ENCODE measurements around the gene MROH8.

DNA sequence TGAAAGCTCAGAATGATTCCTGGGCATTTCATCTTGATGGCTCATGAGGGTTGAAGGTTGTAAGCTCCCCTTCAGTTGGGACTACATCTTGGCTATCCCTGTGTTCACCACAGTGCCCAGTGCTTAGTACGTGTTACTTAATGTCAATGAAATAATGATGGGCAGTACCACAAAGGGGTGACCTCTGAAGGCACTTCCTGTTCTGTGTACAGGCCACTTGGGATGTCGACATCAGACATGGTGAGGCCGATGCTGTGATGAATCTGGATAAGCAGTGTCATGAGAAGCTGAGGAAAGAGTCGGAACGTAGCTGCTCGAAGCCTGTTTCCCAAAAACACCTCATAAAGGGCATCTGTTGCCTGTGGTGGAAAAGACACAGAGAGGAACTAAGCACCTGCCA lies 55.9 kb downstream of the MROH8 start:
- TF ChIP-seq, protein P1, sequence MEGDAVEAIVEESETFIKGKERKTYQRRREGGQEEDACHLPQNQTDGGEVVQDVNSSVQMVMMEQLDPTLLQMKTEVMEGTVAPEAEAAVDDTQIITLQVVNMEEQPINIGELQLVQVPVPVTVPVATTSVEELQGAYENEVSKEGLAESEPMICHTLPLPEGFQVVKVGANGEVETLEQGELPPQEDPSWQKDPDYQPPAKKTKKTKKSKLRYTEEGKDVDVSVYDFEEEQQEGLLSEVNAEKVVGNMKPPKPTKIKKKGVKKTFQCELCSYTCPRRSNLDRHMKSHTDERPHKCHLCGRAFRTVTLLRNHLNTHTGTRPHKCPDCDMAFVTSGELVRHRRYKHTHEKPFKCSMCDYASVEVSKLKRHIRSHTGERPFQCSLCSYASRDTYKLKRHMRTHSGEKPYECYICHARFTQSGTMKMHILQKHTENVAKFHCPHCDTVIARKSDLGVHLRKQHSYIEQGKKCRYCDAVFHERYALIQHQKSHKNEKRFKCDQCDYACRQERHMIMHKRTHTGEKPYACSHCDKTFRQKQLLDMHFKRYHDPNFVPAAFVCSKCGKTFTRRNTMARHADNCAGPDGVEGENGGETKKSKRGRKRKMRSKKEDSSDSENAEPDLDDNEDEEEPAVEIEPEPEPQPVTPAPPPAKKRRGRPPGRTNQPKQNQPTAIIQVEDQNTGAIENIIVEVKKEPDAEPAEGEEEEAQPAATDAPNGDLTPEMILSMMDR (IDR thresholded peaks at IDR 0.05) = no peak
- TF ChIP-seq POLR2A (IDR thresholded peaks at IDR 0.05) (no peak), POLR2AphosphoS5 (IDR thresholded peaks at IDR 0.05) (no peak)

All from transverse colon (tissue), 4 donors.